Stomach (tissue), 9 donors: ENCODE data around the gene WDR77. TPM values are rescaled to one million over a fixed set of nuclear protein-coding genes. Genes with fewer than 3 reads are reported as not detected.
A peak's percentile ranks its signal among the peaks of the same experiment; 100 is the strongest.

Experiments
- DNase-seq, 2 donors: peaks; one replicate each; pipeline versions ENCODE4 v3.0.0 to v3.0.0-alpha.2; 2013 to 2019
- H3K27ac ChIP-seq, 5 donors: fragments of 200-600 bp in 4 of 5; sonication (generic) in 4 of 5; one replicate each; pipeline ENCODE4 v1.5.1; 2013 to 2019; ENCODE audit warnings: mild to moderate bottlenecking in 1 of 5, moderate library complexity in 1 of 5
- H3K27me3 ChIP-seq, 3 donors: fragments of 200-600 bp; sonication (generic); one replicate each; pipeline ENCODE4 v1.5.1; 2017 to 2019; ENCODE audit warnings: mixed run types in 1 of 3
- H3K36me3 ChIP-seq, 4 donors: fragments of 200-600 bp; sonication (generic); 1 replicate in 3 of 4; 2 replicates in 1 of 4; pipeline ENCODE4 v1.5.1; 2016 to 2019
- H3K4me1 ChIP-seq, 4 donors: fragments of 200-600 bp; sonication (generic); one replicate each; pipeline ENCODE4 v1.5.1; 2016 to 2019
- H3K4me3 ChIP-seq, 4 donors: fragments of 200-600 bp; sonication (generic) in 3 of 4; one replicate each; pipeline ENCODE4 v1.5.1; 2016 to 2019; ENCODE audit warnings: mild to moderate bottlenecking in 1 of 4
- H3K9me3 ChIP-seq, 4 donors: fragments of 200-600 bp; sonication (generic); one replicate each; pipeline ENCODE4 v1.5.1; 2016 to 2019
- EP300 ChIP-seq: sonication (generic); formaldehyde crosslinking; IDR thresholded peaks from one replicate; pipeline ENCODE4 v1.6.1; 2017; ENCODE audit warnings: antibody characterized with exemption
- POLR2A ChIP-seq, 4 donors: fragments of 450-650 bp; IDR thresholded peaks; one replicate each; pipeline ENCODE4 v1.6.1; 2016; ENCODE audit warnings: antibody characterized with exemption in 4 of 4, control low read depth in 2 of 4, mild to moderate bottlenecking in 1 of 4, moderate library complexity in 1 of 4
- POLR2AphosphoS5 ChIP-seq, 3 donors: sonication (generic); formaldehyde crosslinking; IDR thresholded peaks; one replicate each; pipeline ENCODE4 v1.6.1; 2016; ENCODE audit warnings: antibody characterized with exemption in 3 of 3
- WGBS, 5 donors: extraction: QIAGEN DNeasy Blood & Tissue Kit in 3 of 5; methylation state at CpG; one replicate each; pipeline versions ENCODE4 v1.1.5 to v1.1.7; 2013 to 2018; 5-methylcytosine and 5-hydroxymethylcytosine counted together
- intact Hi-C: fragments of 100-400 bp; cut with DNase I; formaldehyde crosslinking; loops from one replicate; pipeline ENCODE4 v1.15.1; 2023; ENCODE audit warnings: low total_unique reads
- polyA plus RNA-seq, 3 donors: library from polyadenylated mRNA; stranded (reverse); fragments of 200-250 nt; gene quantifications; one replicate each; pipeline ENCODE4 v1.2.3, GENCODE V29; 2013
- total RNA-seq, 5 donors: library from RNA; depleted of rRNA; stranded (reverse); fragments of >200 nt; gene quantifications; one replicate each; pipeline versions ENCODE4 v1.1.0 to v1.2.3, GENCODE V29; 2014 to 2016
- TF ChIP-seq, protein P1 (sequence below), 7 experiments: fragments of 450-650 bp in 4 of 7; fragments of 200-600 bp in 3 of 7; sonication (generic) in 3 of 7; IDR thresholded peaks; one replicate each; pipeline ENCODE4 v1.5.1; 2016 to 2019; ENCODE audit warnings: antibody characterized with exemption in 7 of 7, control low read depth in 2 of 7, mild to moderate bottlenecking in 1 of 7
- donor health status: healthy with polysubstance abuse.
- donor health status: Bipolar disorder and iron deficiency.
- donor health status: healthy.

Gene WDR77
- total and polyA plus RNA-seq, 8 donors = 5.8 to 31.2 (median 21.6) TPM

DNA sequence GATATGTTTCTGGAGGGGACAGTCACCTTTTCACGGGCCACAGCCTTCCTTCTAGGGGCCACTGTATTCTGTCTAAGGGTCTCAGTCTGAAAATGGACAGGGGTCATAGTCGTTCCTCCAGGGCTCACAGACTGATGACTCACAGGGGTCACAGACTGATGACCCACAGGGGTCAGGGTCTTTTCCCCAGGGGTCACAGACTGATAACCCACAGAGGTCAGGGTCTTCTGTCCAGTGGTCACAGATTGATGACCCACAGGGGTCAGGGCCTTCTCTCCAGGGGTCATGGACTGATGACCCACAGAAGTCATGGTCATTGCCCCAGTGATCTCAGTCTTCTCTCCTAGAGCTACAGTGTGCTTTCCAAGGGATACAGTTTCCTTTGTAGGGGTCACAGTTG lies 34.3 kb downstream of the WDR77 start:
- TF ChIP-seq, protein P1, sequence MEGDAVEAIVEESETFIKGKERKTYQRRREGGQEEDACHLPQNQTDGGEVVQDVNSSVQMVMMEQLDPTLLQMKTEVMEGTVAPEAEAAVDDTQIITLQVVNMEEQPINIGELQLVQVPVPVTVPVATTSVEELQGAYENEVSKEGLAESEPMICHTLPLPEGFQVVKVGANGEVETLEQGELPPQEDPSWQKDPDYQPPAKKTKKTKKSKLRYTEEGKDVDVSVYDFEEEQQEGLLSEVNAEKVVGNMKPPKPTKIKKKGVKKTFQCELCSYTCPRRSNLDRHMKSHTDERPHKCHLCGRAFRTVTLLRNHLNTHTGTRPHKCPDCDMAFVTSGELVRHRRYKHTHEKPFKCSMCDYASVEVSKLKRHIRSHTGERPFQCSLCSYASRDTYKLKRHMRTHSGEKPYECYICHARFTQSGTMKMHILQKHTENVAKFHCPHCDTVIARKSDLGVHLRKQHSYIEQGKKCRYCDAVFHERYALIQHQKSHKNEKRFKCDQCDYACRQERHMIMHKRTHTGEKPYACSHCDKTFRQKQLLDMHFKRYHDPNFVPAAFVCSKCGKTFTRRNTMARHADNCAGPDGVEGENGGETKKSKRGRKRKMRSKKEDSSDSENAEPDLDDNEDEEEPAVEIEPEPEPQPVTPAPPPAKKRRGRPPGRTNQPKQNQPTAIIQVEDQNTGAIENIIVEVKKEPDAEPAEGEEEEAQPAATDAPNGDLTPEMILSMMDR (IDR thresholded peaks at IDR 0.05) = no peak
- TF ChIP-seq EP300 (no peak), POLR2A (IDR thresholded peaks at IDR 0.05) (no peak), POLR2AphosphoS5 (IDR thresholded peaks at IDR 0.05) (no peak)
- Histone ChIP-seq H3K36me3 (peaks cover 0 to 11% (median 4%) of the 10 kb centered on the region in 4 donors), H3K27me3 (no peaks in the 10 kb centered on the region), H3K9me3 (no peaks in the 10 kb centered on the region), H3K4me1 (peaks cover 6 to 17% (median 13%) of the 10 kb centered on the region in 4 donors), H3K4me3 (no peak overlapping the region), H3K27ac (no peak overlapping the region)
- WGBS, 5 donors = 74 to 90% (median 78%) methylated on average over 2 of the region's 2 CpGs
- intact Hi-C loops = no loop called here
- DNase-seq = no peak

DNA sequence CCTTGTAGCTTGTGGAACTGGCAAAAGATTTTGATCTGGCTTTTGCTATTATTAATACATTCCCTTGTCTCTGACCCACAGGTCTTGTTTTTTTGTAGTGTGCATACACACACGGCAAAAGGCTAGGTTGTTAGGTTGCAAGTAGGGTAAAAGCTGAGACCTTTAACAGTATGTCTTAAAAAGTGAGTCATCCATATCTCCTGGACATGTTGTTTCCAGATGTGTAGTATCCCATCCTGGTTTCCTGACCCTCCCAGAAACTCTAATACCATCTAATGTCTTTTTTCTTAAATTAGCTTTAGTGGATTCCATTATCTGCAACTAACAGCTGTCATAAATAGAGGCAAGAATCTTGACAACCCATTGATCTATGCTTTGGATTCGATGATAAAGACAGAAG lies 36.2 kb downstream of the WDR77 start:
- H3K4me1 ChIP-seq = peaks cover 2 to 8% (median 6%) of the 10 kb centered on the region in 4 donors
- H3K36me3 ChIP-seq = peaks cover 0 to 11% (median 4%) of the 10 kb centered on the region in 4 donors
- TF ChIP-seq EP300 (no peak), POLR2AphosphoS5 (IDR thresholded peaks at IDR 0.05) (no peak), POLR2A (IDR thresholded peaks at IDR 0.05) (no peak)
- TF ChIP-seq, protein P1 (IDR thresholded peaks at IDR 0.05) = no peak
- no peak overlapping the region for H3K27ac ChIP-seq
- no peak overlapping the region for H3K4me3 ChIP-seq
- no peaks in the 10 kb centered on the region for H3K27me3 ChIP-seq
- no peaks in the 10 kb centered on the region for H3K9me3 ChIP-seq
- DNase-seq = no peak
- whole genome bisulfite sequencing, 5 donors = 65 to 84% (median 79%) methylated on average over 2 of the region's 2 CpGs
- intact Hi-C loops = no loop called here

DNA sequence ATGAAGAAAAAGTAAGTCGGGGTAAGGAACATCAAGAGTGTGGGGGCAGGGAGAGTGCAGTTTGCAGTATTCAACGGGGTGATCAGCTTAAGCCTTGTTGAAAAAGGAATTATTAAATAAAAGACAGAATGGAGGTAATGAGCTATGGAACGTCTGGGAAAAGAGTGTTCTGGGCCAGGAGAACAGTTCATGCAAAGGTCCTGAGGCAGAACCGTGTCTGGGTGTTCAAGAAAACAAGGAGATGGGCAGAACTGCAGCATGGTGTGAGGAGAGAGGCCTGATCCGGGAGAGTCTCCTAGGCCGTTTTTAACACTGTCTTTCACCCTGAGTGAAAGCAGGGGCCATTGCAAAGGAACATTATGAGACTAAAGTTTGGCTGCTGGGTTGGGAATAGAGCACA lies 41.8 kb downstream of the WDR77 start:
- Histone ChIP-seq H3K9me3 (no peaks in the 10 kb centered on the region), H3K4me3 (no peak overlapping the region), H3K4me1 (peaks cover 0 to 13% (median 8%) of the 10 kb centered on the region in 4 donors), H3K36me3 (no peaks in the 10 kb centered on the region), H3K27me3 (peaks cover 0 to 4% (median 0%) of the 10 kb centered on the region in 3 donors), H3K27ac (no peak overlapping the region)
- no peak for DNase-seq
- intact Hi-C loops = no loop called here
- TF ChIP-seq EP300 = no peak
- TF ChIP-seq, protein P1 (IDR thresholded peaks at IDR 0.05) = no peak
- no peak for TF ChIP-seq POLR2A (IDR thresholded peaks at IDR 0.05)
- TF ChIP-seq POLR2AphosphoS5 (IDR thresholded peaks at IDR 0.05) = no peak
- 72 to 88% (median 78%) methylated on average over 6 of the region's 6 CpGs for WGBS, 5 donors

DNA sequence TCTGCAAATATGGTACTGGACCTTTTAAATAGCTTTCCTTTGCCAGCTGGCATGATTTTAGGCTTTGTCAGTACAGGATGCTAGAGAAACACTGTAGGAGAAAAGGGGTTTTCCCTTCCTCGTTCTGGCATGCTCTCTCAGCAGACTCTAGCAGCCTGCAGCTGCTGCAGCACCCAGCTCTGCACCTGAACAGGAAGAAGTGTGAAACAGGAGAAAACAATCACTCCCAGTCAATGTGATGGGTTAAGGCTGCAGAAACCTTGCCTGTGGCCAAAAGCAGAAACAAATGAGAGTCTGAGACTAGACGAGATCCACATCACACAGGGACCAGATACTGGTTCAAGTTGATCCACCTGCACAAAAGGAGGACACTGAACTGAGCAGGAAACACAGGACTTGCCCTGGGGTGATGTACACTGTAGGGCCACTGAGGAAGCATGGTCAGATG lies 42.7 kb downstream of the WDR77 start:
- Histone ChIP-seq H3K27ac (no peak overlapping the region), H3K4me1 (peaks cover 0 to 14% (median 9%) of the 10 kb centered on the region in 4 donors), H3K27me3 (peaks cover 0 to 8% (median 0%) of the 10 kb centered on the region in 3 donors), H3K4me3 (no peak overlapping the region), H3K9me3 (no peaks in the 10 kb centered on the region), H3K36me3 (no peaks in the 10 kb centered on the region)
- 0 to 2% (median 0%) methylated on average over 2 of the region's 2 CpGs for WGBS, 5 donors
- intact Hi-C loops = no loop called here
- peak; percentile 19 to 72 (median 56) for TF ChIP-seq POLR2AphosphoS5 (IDR thresholded peaks at IDR 0.05)
- no peak for TF ChIP-seq EP300
- peak; percentile 82 to 86 for DNase-seq

DNA sequence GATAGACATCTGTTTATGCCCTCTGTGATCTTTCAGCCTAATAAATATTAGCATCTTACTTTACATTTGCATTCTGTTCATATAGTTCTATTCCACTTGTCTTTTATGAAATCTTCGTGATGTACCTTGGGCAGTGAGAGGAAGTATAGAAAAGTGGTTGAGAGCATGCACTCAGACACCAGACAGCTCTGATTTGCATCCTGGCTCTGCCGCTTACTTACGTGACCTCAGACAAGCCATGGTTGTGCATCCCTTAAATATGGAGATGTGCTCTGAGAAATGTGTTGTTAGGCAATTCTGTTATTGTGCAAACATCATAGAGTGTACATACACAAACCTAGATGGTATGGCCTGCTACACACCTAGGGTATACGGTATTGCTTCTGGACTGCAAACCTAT lies 44.5 kb downstream of the WDR77 start:
- no peak for DNase-seq
- WGBS, 5 donors = 78 to 84% (median 83%) methylated on average over 4 of the region's 4 CpGs
- Histone ChIP-seq H3K4me3 (no peak overlapping the region), H3K4me1 (peaks cover 0 to 24% (median 14%) of the 10 kb centered on the region in 4 donors), H3K27ac (no peak overlapping the region), H3K36me3 (no peaks in the 10 kb centered on the region), H3K9me3 (no peaks in the 10 kb centered on the region), H3K27me3 (peaks cover 0 to 8% (median 0%) of the 10 kb centered on the region in 3 donors)
- intact Hi-C loops = no loop called here
- TF ChIP-seq, protein P1 (IDR thresholded peaks at IDR 0.05) = no peak
- TF ChIP-seq POLR2AphosphoS5 (IDR thresholded peaks at IDR 0.05) = no peak
- TF ChIP-seq POLR2A (IDR thresholded peaks at IDR 0.05) = no peak
